HEK293 (cell line): ENCODE data around the gene RTL5.

Source experiments
- CTCF ChIA-PET: fragments of 350-600 bp; formaldehyde crosslinking; extraction: SDS; loops from one replicate; lab custom pipeline; 2021; ENCODE audit warnings: antibody characterized with exemption; lab: Yijun Ruan, JAX
- POLR2A ChIA-PET: fragments of 300-600 bp; formaldehyde crosslinking; extraction: SDS; loops from one replicate; lab custom pipeline; 2020; ENCODE audit warnings: antibody characterized with exemption, inconsistent platforms; lab: Yijun Ruan, JAX
- H3K27ac ChIP-seq: fragments of 200-500 bp; sonication (Bioruptor generic); 2 replicates; pipeline ENCODE4 v1.5.1; 2014; ENCODE audit warnings: low read depth, low read length, control low read depth, inconsistent platforms; ENCODE audit errors: extremely low read depth
- H3K36me3 ChIP-seq, 2 experiments: fragments of 200-500 bp in 1 of 2; sonication (Bioruptor generic) in 1 of 2; 1 replicate in 1 of 2; 2 replicates in 1 of 2; pipeline ENCODE4 v1.5.1; 2014 to 2017; ENCODE audit warnings: inconsistent platforms in 2 of 2, low read length in 2 of 2; ENCODE audit not compliant: control insufficient read depth in 2 of 2, insufficient read depth in 1 of 2
- H3K4me1 ChIP-seq: fragments of 200-500 bp; sonication (Bioruptor generic); 2 replicates; pipeline ENCODE4 v1.5.1; 2014; ENCODE audit warnings: mild to moderate bottlenecking, low read length, inconsistent platforms; ENCODE audit not compliant: control insufficient read depth, insufficient read depth
- H3K4me3 ChIP-seq: 2 replicates; pipeline ENCODE4 v1.5.1; 2011; ENCODE audit warnings: low read depth, mild to moderate bottlenecking, control low read depth, low read length, moderate library complexity
- H3K9me3 ChIP-seq: fragments of 200-500 bp; sonication (Bioruptor generic); 2 replicates; pipeline ENCODE4 v1.5.1; 2014; ENCODE audit warnings: low read depth, low read length, inconsistent platforms; ENCODE audit not compliant: control insufficient read depth, insufficient read depth
- OVOL3 ChIP-seq: fragments of 450-650 bp; formaldehyde crosslinking; IDR thresholded peaks from 2 replicates; pipeline ENCODE4 v1.5.1; 2016; ENCODE audit warnings: missing biosample characterization, missing genetic modification characterization
- ZBTB17 ChIP-seq: fragments of 450-650 bp; formaldehyde crosslinking; IDR thresholded peaks from 2 replicates; pipeline ENCODE4 v1.5.1; 2016; ENCODE audit warnings: missing biosample characterization, missing genetic modification characterization
- ZBTB7A ChIP-seq: fragments of 450-650 bp; formaldehyde crosslinking; IDR thresholded peaks from 2 replicates; pipeline ENCODE4 v1.5.1; 2016; ENCODE audit warnings: low read depth, missing biosample characterization, missing genetic modification characterization
- ZEB2 ChIP-seq: fragments of 450-650 bp; formaldehyde crosslinking; IDR thresholded peaks from 2 replicates; pipeline ENCODE4 v1.5.1; 2016; ENCODE audit warnings: missing biosample characterization, missing genetic modification characterization
- ZFHX2 ChIP-seq: fragments of 450-650 bp; formaldehyde crosslinking; conservative IDR thresholded peaks from 2 replicates; pipeline ENCODE4 v1.5.1; 2016; ENCODE audit warnings: missing biosample characterization, missing genetic modification characterization
- ZNF184 ChIP-seq: fragments of 450-650 bp; IDR thresholded peaks from 2 replicates; pipeline ENCODE4 v1.5.1; 2018; ENCODE audit warnings: missing biosample characterization, mild to moderate bottlenecking, missing genetic modification characterization
- ZNF24 ChIP-seq: fragments of 450-650 bp; formaldehyde crosslinking; IDR thresholded peaks from 2 replicates; pipeline ENCODE4 v1.5.1; 2016; ENCODE audit warnings: missing biosample characterization, missing genetic modification characterization
- ZNF341 ChIP-seq: fragments of 450-650 bp; formaldehyde crosslinking; IDR thresholded peaks from 2 replicates; pipeline ENCODE4; 2016; ENCODE audit warnings: low read depth, missing biosample characterization, missing genetic modification characterization
- ZNF366 ChIP-seq: fragments of 450-650 bp; formaldehyde crosslinking; conservative IDR thresholded peaks from 2 replicates; pipeline ENCODE4 v1.5.1; 2016; ENCODE audit warnings: missing biosample characterization, missing genetic modification characterization
- ZNF37A ChIP-seq: fragments of 450-650 bp; IDR thresholded peaks from 2 replicates; pipeline ENCODE4 v1.5.1; 2018; ENCODE audit warnings: missing biosample characterization, missing genetic modification characterization
- ZNF426 ChIP-seq: fragments of 450-650 bp; formaldehyde crosslinking; IDR thresholded peaks from 2 replicates; pipeline ENCODE4 v1.5.1; 2017; ENCODE audit warnings: missing biosample characterization, missing genetic modification characterization, mild to moderate bottlenecking, inconsistent platforms, moderate library complexity
- ZNF514 ChIP-seq: fragments of 450-650 bp; formaldehyde crosslinking; IDR thresholded peaks from 2 replicates; pipeline ENCODE4 v1.5.1; 2016; ENCODE audit warnings: missing biosample characterization, missing genetic modification characterization
- ZNF544 ChIP-seq: fragments of 450-650 bp; formaldehyde crosslinking; IDR thresholded peaks from 2 replicates; pipeline ENCODE4 v1.5.0; 2017; ENCODE audit warnings: missing biosample characterization, missing genetic modification characterization
- ZNF610 ChIP-seq: fragments of 450-650 bp; formaldehyde crosslinking; IDR thresholded peaks from 2 replicates; pipeline ENCODE4 v1.5.1; 2016; ENCODE audit warnings: missing biosample characterization, missing genetic modification characterization, borderline replicate concordance
- ZNF626 ChIP-seq: fragments of 450-650 bp; sonication (Bioruptor Pico); formaldehyde crosslinking; IDR thresholded peaks from 2 replicates; pipeline ENCODE4 v1.5.1; 2018; ENCODE audit warnings: missing biosample characterization, missing genetic modification characterization, inconsistent platforms
- ZNF791 ChIP-seq: fragments of 450-650 bp; formaldehyde crosslinking; IDR thresholded peaks from 2 replicates; pipeline ENCODE4 v1.5.1; 2016; ENCODE audit warnings: missing biosample characterization, missing genetic modification characterization
- TF ChIP-seq, protein P1 (sequence below): fragments of 450-650 bp; formaldehyde crosslinking; IDR thresholded peaks from 2 replicates; pipeline ENCODE4 v1.5.1; 2016; ENCODE audit warnings: missing biosample characterization, missing genetic modification characterization
- TF ChIP-seq, protein P2 (sequence below): IDR thresholded peaks from 2 replicates; pipeline ENCODE4 v1.6.1; 2011; ENCODE audit warnings: mild to moderate bottlenecking, low read depth, low read length, borderline replicate concordance
- TF ChIP-seq, protein P3 (sequence below): fragments of 450-650 bp; formaldehyde crosslinking; IDR thresholded peaks from 2 replicates; pipeline ENCODE4 v1.5.1; 2016; ENCODE audit warnings: missing biosample characterization, missing genetic modification characterization
- TF ChIP-seq, protein P4 (sequence below): fragments of 450-650 bp; formaldehyde crosslinking; IDR thresholded peaks from 2 replicates; pipeline ENCODE4 v1.5.1; 2016; ENCODE audit warnings: missing biosample characterization, missing genetic modification characterization

Gene RTL5

DNA sequence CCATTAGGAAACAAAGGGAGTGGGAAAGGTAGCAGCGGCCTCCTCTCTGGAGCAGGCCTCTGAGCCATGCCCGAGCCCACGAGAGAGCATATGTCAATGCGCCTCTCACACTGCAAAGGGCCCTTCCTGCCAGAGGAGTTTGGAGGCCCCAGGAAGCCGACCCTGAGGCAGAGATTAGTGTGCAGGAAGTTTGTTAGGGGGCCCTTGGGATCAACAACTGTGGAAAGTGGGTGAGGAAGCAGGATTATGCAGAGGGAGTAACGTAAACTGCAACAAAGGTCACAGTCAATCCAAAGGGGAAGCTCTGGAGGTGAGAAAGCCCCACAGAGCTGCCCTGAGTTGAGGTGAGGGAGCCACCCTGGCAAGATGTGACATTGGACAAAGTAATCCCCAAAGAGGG lies 17.4 kb downstream of the RTL5 start:
- POLR2A ChIA-PET, result no interaction called here
- no peaks in the 10 kb centered on the region for H3K9me3 ChIP-seq
- H3K4me1 ChIP-seq, result no peaks in the 10 kb centered on the region
- CTCF ChIA-PET, result interaction anchor here (1.0 kb wide), 1 partner anchor 93 kb away, joined by 4 read pairs; no protein-coding TSS in a partner anchor
- H3K4me3 ChIP-seq, result no peak overlapping the region
- no peaks in the 10 kb centered on the region for H3K36me3 ChIP-seq
- TF ChIP-seq OVOL3 (tag by site-specific recombination), result no peak
- TF ChIP-seq, protein P1, sequence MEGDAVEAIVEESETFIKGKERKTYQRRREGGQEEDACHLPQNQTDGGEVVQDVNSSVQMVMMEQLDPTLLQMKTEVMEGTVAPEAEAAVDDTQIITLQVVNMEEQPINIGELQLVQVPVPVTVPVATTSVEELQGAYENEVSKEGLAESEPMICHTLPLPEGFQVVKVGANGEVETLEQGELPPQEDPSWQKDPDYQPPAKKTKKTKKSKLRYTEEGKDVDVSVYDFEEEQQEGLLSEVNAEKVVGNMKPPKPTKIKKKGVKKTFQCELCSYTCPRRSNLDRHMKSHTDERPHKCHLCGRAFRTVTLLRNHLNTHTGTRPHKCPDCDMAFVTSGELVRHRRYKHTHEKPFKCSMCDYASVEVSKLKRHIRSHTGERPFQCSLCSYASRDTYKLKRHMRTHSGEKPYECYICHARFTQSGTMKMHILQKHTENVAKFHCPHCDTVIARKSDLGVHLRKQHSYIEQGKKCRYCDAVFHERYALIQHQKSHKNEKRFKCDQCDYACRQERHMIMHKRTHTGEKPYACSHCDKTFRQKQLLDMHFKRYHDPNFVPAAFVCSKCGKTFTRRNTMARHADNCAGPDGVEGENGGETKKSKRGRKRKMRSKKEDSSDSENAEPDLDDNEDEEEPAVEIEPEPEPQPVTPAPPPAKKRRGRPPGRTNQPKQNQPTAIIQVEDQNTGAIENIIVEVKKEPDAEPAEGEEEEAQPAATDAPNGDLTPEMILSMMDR (tag by site-specific recombination), result no peak
- no peak overlapping the region for H3K27ac ChIP-seq

DNA sequence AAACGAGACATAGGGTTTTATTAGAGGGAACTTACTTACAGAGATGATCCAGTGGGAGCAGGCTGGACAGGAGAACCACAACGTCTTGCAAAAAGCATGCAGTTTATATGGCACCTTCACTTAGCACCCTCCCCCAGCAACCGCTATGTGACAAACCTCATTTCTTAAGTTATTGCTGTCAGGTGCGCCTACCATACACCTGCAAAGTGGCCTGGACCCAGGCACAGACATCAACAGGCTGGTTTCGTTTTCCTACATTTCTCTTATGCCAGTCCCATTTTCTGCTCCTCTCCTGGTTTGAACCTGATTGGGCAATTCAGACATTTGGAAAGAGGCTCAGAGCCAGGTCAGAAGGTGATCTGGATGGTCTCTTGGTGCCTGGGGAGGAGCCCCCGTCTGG lies 18.3 kb downstream of the RTL5 start:
- no peak overlapping the region for H3K4me3 ChIP-seq
- CTCF ChIA-PET, result no interaction called here
- H3K36me3 ChIP-seq, result no peaks in the 10 kb centered on the region
- TF ChIP-seq ZNF791 (tag by site-specific recombination) (no peak), ZNF24 (tag by site-specific recombination) (no peak), ZNF366 (no peak), ZNF544 (tag by site-specific recombination) (no peak), ZNF341 (tag by site-specific recombination) (no peak), ZEB2 (tag by site-specific recombination) (no peak), ZFHX2 (tag by site-specific recombination) (no peak), ZNF426 (tag by site-specific recombination) (no peak), ZBTB17 (tag by site-specific recombination) (no peak), ZNF626 (tag by site-specific recombination) (no peak), ZNF37A (tag by site-specific recombination) (no peak), ZBTB7A (tag by site-specific recombination) (no peak), ZNF184 (tag by site-specific recombination) (no peak), ZNF514 (tag by site-specific recombination) (no peak), ZNF610 (tag by site-specific recombination) (no peak)
- TF ChIP-seq, protein P2, sequence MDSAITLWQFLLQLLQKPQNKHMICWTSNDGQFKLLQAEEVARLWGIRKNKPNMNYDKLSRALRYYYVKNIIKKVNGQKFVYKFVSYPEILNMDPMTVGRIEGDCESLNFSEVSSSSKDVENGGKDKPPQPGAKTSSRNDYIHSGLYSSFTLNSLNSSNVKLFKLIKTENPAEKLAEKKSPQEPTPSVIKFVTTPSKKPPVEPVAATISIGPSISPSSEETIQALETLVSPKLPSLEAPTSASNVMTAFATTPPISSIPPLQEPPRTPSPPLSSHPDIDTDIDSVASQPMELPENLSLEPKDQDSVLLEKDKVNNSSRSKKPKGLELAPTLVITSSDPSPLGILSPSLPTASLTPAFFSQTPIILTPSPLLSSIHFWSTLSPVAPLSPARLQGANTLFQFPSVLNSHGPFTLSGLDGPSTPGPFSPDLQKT, result no peak
- TF ChIP-seq, protein P3, sequence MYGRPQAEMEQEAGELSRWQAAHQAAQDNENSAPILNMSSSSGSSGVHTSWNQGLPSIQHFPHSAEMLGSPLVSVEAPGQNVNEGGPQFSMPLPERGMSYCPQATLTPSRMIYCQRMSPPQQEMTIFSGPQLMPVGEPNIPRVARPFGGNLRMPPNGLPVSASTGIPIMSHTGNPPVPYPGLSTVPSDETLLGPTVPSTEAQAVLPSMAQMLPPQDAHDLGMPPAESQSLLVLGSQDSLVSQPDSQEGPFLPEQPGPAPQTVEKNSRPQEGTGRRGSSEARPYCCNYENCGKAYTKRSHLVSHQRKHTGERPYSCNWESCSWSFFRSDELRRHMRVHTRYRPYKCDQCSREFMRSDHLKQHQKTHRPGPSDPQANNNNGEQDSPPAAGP (tag by site-specific recombination), result no peak
- TF ChIP-seq, protein P4, sequence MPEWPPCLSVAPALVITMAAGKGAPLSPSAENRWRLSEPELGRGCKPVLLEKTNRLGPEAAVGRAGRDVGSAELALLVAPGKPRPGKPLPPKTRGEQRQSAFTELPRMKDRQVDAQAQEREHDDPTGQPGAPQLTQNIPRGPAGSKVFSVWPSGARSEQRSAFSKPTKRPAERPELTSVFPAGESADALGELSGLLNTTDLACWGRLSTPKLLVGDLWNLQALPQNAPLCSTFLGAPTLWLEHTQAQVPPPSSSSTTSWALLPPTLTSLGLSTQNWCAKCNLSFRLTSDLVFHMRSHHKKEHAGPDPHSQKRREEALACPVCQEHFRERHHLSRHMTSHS (tag by site-specific recombination), result no peak
- POLR2A ChIA-PET, result no interaction called here
- H3K27ac ChIP-seq, result no peak overlapping the region
- H3K9me3 ChIP-seq, result no peaks in the 10 kb centered on the region
- H3K4me1 ChIP-seq, result no peaks in the 10 kb centered on the region
